Caco-2 (cell line): Measurements from ENCODE around the gene HSD11B1. TPM values are rescaled to one million over a fixed set of nuclear protein-coding genes. Genes with fewer than 3 reads are reported as not detected.

Source experiments
- BruUV-seq: library from RNA; stranded (reverse); fragments of 400-500 nt; replicated peaks from 2 replicates; lab custom pipeline; 2021; lab: Mats Ljungman, UMichigan
- CTCF ChIA-PET: fragments of 300-600 bp; sonication (Branson Sonifier 250); formaldehyde crosslinking; loops from one replicate; lab custom pipeline; 2022; ENCODE audit warnings: antibody characterized with exemption; lab: Charles Lee
- POLR2A ChIA-PET: fragments of 300-600 bp; sonication (Branson Sonifier 250); formaldehyde crosslinking; loops from one replicate; lab custom pipeline; 2022; ENCODE audit warnings: antibody characterized with exemption; lab: Charles Lee
- DNase-seq, 2 experiments: peaks; one replicate each; pipeline versions ENCODE4 v3.0.0 to v3.0.0-alpha.2; 2020 to 2022
- H3K27me3 ChIP-seq: replicated peaks from 2 replicates; pipeline ENCODE4 v1.6.0; 2011; ENCODE audit warnings: low read length; ENCODE audit not compliant: control insufficient read depth, insufficient read depth
- H3K36me3 ChIP-seq: 2 replicates; pipeline ENCODE4 v1.5.1; 2011; ENCODE audit warnings: low read length; ENCODE audit not compliant: control insufficient read depth, insufficient read depth
- H3K4me1 ChIP-seq: fragments of 250-450 bp; sonication (Bioruptor Pico); 2 replicates; pipeline ENCODE4 v1.5.1; 2020; ENCODE audit warnings: mild to moderate bottlenecking
- H3K4me3 ChIP-seq: 2 replicates; pipeline ENCODE4 v1.5.1; 2011; ENCODE audit warnings: low read depth, mild to moderate bottlenecking, control low read depth, low read length
- H3K9me3 ChIP-seq: fragments of 250-450 bp; sonication (Bioruptor Pico); 2 replicates; pipeline ENCODE4 v1.5.1; 2020; ENCODE audit warnings: mild to moderate bottlenecking, moderate library complexity
- H3K27ac Mint-ChIP-seq: one replicate; pipeline ENCODE4 v1.8.0; 2022; ENCODE audit warnings: mixed read lengths; ENCODE audit not compliant: unreplicated experiment
- H3K27me3 Mint-ChIP-seq: one replicate; pipeline ENCODE4 v1.8.0; 2022; ENCODE audit warnings: mixed read lengths; ENCODE audit not compliant: insufficient read depth, unreplicated experiment
- H3K36me3 Mint-ChIP-seq: one replicate; pipeline ENCODE4 v1.8.0; 2022; ENCODE audit warnings: mild to moderate bottlenecking, mixed read lengths; ENCODE audit not compliant: insufficient read depth, unreplicated experiment
- H3K4me1 Mint-ChIP-seq: one replicate; pipeline ENCODE4 v1.8.0; 2022; ENCODE audit warnings: low read depth, mixed read lengths; ENCODE audit not compliant: unreplicated experiment
- H3K4me3 Mint-ChIP-seq: one replicate; pipeline ENCODE4 v1.8.0; 2022; ENCODE audit warnings: mild to moderate bottlenecking, moderate library complexity, mixed read lengths; ENCODE audit not compliant: unreplicated experiment
- H3K9me3 Mint-ChIP-seq: one replicate; pipeline ENCODE4 v1.8.0; 2022; ENCODE audit warnings: mixed read lengths; ENCODE audit not compliant: unreplicated experiment
- intact Hi-C: fragments of 100-400 bp; cut with micrococcal nuclease; formaldehyde crosslinking; loops from one replicate; pipeline ENCODE4 v1.10.0; 2022; ENCODE audit not compliant: unreplicated experiment
- total RNA-seq: library from RNA; stranded (reverse); gene quantifications from 2 replicates; pipeline ENCODE4 v1.2.3, GENCODE V29; 2022
- TF ChIP-seq, protein P1 (sequence below), 2 experiments: fragments of 200-600 bp in 1 of 2; IDR thresholded peaks; 1 replicate in 1 of 2; 2 replicates in 1 of 2; pipeline versions ENCODE4 v1.5.1 to v1.8.0; 2011 to 2022; ENCODE audit warnings: antibody characterized with exemption in 1 of 2, control low read depth in 1 of 2, inconsistent platforms in 1 of 2, low read depth in 1 of 2, low read length in 1 of 2, mild to moderate bottlenecking in 1 of 2, moderate library complexity in 1 of 2; ENCODE audit not compliant: insufficient read depth in 1 of 2, severe bottlenecking in 1 of 2, unreplicated experiment in 1 of 2

Gene HSD11B1
- total RNA-seq, 1 experiment from 2014 or later, result not detected

- CTCF ChIA-PET, result no interaction called here
- Mint-ChIP-seq H3K27ac (peak overlapping the region; percentile 80), H3K36me3 (peaks cover 4% of the 10 kb centered on the region), H3K4me1 (peaks cover 63% of the 10 kb centered on the region), H3K9me3 (no peaks in the 10 kb centered on the region), H3K4me3 (no peak overlapping the region), H3K27me3 (no peaks in the 10 kb centered on the region)
- no peak for DNase-seq
- POLR2A ChIA-PET, result interaction anchor here (0.9 kb wide), 1 partner anchor 17 kb away, joined by 3 read pairs; no protein-coding TSS in a partner anchor
- H3K27me3 ChIP-seq, result no peaks in the 10 kb centered on the region
- no peaks in the 10 kb centered on the region for H3K36me3 ChIP-seq
- no TSS peak for BruUV-seq
- TF ChIP-seq, protein P1, sequence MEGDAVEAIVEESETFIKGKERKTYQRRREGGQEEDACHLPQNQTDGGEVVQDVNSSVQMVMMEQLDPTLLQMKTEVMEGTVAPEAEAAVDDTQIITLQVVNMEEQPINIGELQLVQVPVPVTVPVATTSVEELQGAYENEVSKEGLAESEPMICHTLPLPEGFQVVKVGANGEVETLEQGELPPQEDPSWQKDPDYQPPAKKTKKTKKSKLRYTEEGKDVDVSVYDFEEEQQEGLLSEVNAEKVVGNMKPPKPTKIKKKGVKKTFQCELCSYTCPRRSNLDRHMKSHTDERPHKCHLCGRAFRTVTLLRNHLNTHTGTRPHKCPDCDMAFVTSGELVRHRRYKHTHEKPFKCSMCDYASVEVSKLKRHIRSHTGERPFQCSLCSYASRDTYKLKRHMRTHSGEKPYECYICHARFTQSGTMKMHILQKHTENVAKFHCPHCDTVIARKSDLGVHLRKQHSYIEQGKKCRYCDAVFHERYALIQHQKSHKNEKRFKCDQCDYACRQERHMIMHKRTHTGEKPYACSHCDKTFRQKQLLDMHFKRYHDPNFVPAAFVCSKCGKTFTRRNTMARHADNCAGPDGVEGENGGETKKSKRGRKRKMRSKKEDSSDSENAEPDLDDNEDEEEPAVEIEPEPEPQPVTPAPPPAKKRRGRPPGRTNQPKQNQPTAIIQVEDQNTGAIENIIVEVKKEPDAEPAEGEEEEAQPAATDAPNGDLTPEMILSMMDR (IDR thresholded peaks at IDR 0.05; ENCODE audit: insufficient read depth in 1 of 2, low read depth in 1 of 2, low read length in 1 of 2, severe bottlenecking in 1 of 2, unreplicated experiment in 1 of 2), result no peak
- no peak overlapping the region for H3K4me3 ChIP-seq
- H3K4me1 ChIP-seq, result peaks cover 79% of the 10 kb centered on the region
- H3K9me3 ChIP-seq, result no peaks in the 10 kb centered on the region
- intact Hi-C loops, result loop anchor here (10.0 kb wide), 2 partner anchors 233 to 263 kb away; no protein-coding TSS in a partner anchor
These were observed 46.7 kb upstream of the HSD11B1 start for GRCh38 chr1:209657918-209658317.

DNA sequence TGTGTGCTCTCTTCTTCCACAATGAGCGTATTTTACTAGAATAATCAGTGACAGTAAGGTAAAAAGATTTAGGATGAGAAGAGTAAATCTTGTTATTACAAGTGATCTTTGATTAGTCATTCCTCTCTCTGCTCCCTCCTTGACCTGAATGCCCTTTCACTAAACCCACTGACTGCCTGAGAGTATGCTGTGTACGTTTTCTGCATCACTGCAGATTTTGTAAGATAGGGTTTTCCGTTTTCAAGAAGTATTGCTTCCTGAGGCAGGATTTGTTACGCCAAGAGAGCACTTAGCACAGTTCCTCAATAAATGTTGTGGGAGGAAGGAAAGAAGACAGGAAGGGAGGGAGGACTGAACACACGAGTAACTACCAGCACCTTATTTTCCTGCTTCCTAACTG is 44.7 kb upstream of the HSD11B1 start:
- BruUV-seq, result no TSS peak
- no peaks in the 10 kb centered on the region for H3K36me3 ChIP-seq
- ChIA-PET CTCF (no interaction called here), POLR2A (no interaction called here)
- TF ChIP-seq, protein P1 (IDR thresholded peaks at IDR 0.05; ENCODE audit: insufficient read depth in 1 of 2, low read depth in 1 of 2, low read length in 1 of 2, severe bottlenecking in 1 of 2, unreplicated experiment in 1 of 2), result no peak
- no peaks in the 10 kb centered on the region for H3K36me3 Mint-ChIP-seq
- intact Hi-C loops, result loop anchor here (10.0 kb wide), 2 partner anchors 235 to 265 kb away; no protein-coding TSS in a partner anchor
- peaks cover 68% of the 10 kb centered on the region for H3K4me1 ChIP-seq
- H3K9me3 Mint-ChIP-seq, result no peaks in the 10 kb centered on the region
- peaks cover 56% of the 10 kb centered on the region for H3K4me1 Mint-ChIP-seq
- DNase-seq, result no peak
- H3K4me3 Mint-ChIP-seq, result no peak overlapping the region
- H3K4me3 ChIP-seq, result no peak overlapping the region
- H3K27me3 Mint-ChIP-seq, result no peaks in the 10 kb centered on the region
- peak overlapping the region; percentile 17 for H3K27ac Mint-ChIP-seq
- H3K27me3 ChIP-seq, result no peaks in the 10 kb centered on the region
- H3K9me3 ChIP-seq, result no peaks in the 10 kb centered on the region

- POLR2A ChIA-PET, result no interaction called here
- no peak for DNase-seq
- no peaks in the 10 kb centered on the region for H3K27me3 ChIP-seq
- CTCF ChIA-PET, result no interaction called here
- Mint-ChIP-seq H3K27me3 (no peaks in the 10 kb centered on the region), H3K9me3 (no peaks in the 10 kb centered on the region), H3K27ac (peak overlapping the region; percentile 12), H3K4me3 (no peak overlapping the region), H3K4me1 (peaks cover 46% of the 10 kb centered on the region), H3K36me3 (no peaks in the 10 kb centered on the region)
- no peaks in the 10 kb centered on the region for H3K9me3 ChIP-seq
- intact Hi-C loops, result no loop called here
- H3K4me1 ChIP-seq, result peaks cover 56% of the 10 kb centered on the region
- H3K36me3 ChIP-seq, result no peaks in the 10 kb centered on the region
- no peak overlapping the region for H3K4me3 ChIP-seq
- no TSS peak for BruUV-seq
- TF ChIP-seq, protein P1 (IDR thresholded peaks at IDR 0.05; ENCODE audit: insufficient read depth in 1 of 2, low read depth in 1 of 2, low read length in 1 of 2, severe bottlenecking in 1 of 2, unreplicated experiment in 1 of 2), result no peak
These were observed 43.6 kb upstream of the HSD11B1 start for GRCh38 chr1:209661071-209661470.
